GM19239 (cell line): ENCODE results near the gene AFF3.

Experiments
- DNase-seq: peaks from one replicate; pipeline ENCODE4 v3.0.0; 2011; ENCODE audit warnings: low spot score; ENCODE audit not compliant: insufficient read length
- FAIRE-seq: peaks from 2 replicates; lab custom pipeline; 2011; peaks lifted over from hg19 to GRCh38; lab: Jason Lieb, UNC

Gene AFF3

GRCh38 chr2:99706735-99707134 is 435.7 kb downstream of the AFF3 start:
- FAIRE-seq = no peak
- DNase-seq = no peak

DNA sequence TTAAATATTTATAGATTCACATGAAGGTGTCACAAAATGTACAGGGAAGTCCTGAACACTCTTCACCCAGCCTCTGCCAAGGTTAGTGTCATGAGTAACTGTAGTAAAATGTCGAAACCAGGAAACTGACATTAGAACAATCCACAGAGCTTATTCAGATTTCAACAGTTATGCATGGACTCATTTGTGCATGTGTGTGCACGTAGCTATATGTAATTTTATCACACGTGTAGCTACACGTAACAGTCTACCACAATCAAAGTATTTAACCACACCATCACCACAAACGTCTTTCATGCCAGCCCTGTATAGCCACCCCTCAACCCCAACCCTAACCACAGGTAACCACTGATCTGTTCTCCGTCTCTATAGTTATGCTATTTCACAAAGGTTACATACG is 440.9 kb downstream of the AFF3 start:
- FAIRE-seq = no peak
- DNase-seq = no peak

GRCh38 chr2:99700482-99701398 is 441.6 kb downstream of the AFF3 start:
- no peak for FAIRE-seq
- no peak for DNase-seq

- FAIRE-seq (no peak), DNase-seq (no peak)
Measured at GRCh38 chr2:99698896-99699295, 443.5 kb downstream of the AFF3 start.

- no peak for FAIRE-seq
- DNase-seq = no peak
Measured at GRCh38 chr2:99697811-99698568, 444.4 kb downstream of the AFF3 start.

- DNase-seq (no peak), FAIRE-seq (no peak)
Measured at GRCh38 chr2:99695944-99696253, 446.5 kb downstream of the AFF3 start.

GRCh38 chr2:99695130-99695943 is 447.1 kb downstream of the AFF3 start:
- FAIRE-seq (no peak), DNase-seq (no peak)

DNA sequence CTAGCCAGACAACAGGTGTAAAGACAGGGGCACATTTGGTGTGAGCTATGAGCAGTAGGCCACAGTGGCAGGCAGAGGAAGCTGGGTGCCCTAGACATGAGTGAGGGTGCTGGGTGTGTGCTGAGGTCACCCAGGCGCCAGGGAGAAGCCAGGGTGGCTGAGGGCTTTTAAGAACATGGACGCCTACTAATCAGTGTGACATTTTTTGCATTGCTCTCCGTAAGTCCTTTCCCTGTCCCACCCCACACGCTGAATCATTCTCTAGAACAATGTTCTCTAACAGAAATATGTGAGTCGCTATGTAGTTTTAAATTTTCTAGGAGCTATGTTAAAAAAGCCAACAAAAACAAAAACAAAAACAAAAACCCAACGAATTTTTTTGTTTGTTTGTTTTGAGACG is 448.1 kb downstream of the AFF3 start:
- no peak for FAIRE-seq
- DNase-seq = no peak

DNA sequence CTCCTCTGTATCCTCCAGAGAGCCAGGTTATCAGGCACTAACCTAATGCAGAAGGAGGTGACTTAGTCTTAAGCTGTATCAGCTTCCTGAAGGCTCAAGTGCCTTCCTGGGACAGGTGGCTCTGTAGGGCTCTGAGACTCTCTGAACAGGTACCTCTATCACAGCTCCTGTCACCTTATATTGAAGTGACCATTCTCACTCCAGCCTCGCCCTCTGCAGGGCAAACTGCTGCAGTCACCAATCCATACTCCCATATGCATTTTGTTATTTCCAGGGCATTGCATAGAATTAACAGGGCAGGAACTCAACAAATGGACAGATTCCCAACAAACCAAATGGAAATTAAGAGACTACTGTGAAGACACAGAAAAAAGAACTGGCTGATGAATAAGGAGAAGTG is 449.6 kb downstream of the AFF3 start:
- DNase-seq (no peak), FAIRE-seq (no peak)

DNA sequence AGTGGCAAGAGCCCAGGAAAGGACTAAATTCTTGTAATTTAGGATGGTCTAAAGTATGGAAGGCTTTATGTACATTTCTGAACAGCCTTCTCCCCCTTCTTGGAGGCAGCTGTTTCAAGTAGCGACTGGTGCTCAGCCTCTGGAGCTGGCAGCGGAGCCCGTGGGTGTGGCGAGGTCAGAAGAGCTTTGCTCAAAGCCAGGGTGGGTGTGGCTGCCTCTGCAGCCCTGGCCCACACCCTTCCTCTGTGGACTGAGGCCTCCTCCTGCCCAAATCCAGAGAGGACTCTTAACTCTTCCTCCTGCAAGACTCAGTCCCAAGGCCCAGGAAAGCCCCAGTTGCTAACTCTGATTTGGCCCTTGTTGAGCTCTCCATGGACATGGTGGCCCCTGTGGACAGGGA is 450.5 kb downstream of the AFF3 start:
- FAIRE-seq (no peak), DNase-seq (no peak)

DNA sequence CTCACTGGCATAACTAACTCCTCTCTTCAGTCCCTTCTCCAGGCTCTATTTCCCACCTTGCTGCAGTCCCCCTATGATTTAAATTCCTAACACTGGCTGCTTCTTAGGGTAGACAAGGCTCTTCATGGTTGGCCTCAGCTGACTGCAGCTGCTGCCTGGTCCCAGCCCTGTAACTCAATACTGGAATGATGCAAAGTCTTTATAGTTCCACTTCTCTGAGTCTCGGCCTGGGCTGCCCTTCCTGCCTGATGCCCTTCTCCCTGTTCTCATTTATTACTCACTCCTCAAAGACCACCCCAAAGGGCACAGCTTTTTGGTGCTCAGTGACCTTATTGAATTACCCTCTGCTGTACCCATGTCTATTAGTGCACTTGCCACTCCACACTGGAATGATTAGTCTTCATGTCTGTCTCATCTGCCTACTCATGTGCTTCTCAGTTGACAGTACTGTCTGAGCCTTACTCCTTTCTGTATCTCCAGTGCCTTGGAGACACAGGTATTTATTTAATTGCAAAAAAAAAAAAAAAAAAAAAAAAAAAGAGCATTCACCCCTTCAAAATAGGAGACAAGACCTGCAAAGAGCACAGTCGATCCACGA is 453.1 kb downstream of the AFF3 start:
- DNase-seq = no peak
- no peak for FAIRE-seq

DNA sequence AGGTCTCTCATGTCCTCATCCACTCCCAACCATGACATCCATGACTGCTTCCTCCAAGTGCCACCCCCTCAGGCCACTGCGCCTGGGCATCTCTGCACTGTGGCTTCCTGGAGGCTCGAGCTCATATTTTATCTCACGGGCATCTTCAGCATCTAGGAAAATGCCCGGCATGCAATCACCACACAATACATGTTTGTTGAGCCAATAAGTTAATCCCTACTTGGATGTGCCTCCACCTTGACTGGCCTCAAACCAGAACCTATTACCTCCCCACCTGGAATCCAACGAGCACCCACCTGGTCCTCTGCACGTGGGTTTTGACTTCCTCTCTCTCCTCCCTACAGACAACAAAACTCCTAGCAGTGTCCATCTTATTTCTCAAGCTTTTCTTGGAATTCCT is 453.7 kb downstream of the AFF3 start:
- DNase-seq = no peak
- FAIRE-seq = no peak

DNA sequence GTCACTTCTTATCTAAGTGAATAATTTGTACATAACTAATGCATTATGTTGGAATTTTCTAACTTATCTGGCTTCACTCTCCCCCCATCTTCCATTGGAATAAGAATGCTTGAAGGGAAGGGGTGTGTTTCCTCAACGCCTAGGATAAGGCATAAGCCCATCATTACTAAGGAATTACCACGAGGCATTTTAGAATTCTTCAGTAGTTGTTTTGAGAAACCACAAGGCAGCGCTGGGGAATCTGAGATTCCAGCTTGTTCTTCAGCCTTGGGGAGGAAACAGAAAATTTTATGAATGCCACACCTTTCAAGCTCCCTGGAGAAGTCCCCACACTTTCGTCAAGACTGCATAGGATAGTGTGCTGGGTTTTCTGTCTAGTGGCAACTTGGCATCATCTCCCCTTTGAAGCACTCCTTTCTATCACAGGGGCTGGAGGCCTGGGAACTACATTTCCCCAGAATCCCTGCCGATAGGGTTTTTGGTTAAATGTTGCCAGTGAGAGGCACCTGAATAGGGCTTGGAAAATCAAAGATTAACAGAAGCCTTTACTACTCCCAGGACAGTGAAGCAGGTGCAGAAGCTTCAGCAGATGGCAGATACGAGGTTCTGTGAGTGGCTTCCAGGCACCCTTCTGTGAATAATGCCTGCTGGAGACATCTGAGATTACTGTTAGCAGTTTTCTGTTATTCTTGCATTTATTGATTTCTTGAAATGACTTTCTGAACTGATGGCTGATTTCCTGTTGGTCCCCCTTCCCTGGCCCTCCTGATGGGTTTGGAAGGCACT is 459.9 kb downstream of the AFF3 start:
- no peak for DNase-seq
- no peak for FAIRE-seq

DNA sequence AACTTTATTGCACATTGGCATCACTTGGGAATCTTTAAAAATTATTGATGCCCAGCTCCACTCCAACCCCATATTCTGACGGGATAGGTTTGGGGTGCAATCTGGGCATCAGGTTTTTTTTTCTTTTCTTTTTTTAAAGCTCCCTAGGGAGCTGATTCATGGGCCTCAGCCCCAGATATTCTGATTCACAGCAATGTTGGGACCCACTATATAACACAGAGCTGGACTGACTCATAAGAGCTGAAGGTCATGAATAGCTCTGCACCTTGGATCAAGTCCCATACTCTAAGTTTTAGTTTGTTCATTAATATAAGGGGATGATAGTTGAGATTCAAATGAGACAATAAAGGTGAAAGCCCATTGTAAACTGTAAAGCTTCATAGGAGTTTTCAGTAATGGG is 461.4 kb downstream of the AFF3 start:
- DNase-seq (no peak), FAIRE-seq (no peak)

- DNase-seq (no peak), FAIRE-seq (no peak)
Measured at GRCh38 chr2:99679518-99679917, 462.9 kb downstream of the AFF3 start.

DNA sequence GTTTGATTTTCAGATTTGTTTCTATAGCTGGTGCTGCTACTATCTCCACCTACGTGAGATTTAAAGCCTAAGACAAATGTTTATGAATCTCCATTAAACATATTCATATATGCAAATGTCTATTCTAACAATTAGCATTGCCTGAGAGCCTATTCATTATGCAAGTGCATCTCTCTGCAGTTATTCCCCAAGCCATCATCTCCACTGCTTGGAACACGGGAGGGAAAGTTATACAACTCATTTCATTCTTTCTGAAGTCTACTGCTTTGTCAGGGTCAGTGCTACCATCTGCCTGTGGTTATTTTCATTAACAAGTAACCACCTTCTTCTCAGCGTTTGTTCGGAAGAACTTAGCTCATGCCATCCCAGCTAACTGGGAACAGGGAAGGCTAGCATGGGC is 463.8 kb downstream of the AFF3 start:
- FAIRE-seq (no peak), DNase-seq (no peak)

DNA sequence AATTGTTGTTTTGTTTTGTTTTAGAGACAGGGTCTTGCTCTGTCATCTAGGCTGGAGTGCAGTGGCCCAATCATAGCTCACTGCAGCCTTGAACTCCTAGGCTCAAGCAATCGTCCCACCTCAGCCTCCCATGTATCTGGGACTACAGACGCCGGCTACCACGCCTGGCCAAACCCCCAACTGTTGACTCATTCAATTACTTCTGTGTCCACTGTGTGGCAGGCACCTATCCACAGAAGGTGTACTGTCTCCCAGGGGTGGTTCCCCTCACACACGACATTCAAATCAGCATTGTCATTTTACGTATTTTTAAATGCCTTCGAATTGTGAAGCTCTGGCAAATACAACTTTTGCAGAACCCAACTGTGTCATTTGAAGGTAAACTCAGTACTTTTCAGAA is 464.6 kb downstream of the AFF3 start:
- FAIRE-seq (no peak), DNase-seq (no peak)

- no peak for FAIRE-seq
- no peak for DNase-seq
Measured at GRCh38 chr2:99675130-99675661, 467.2 kb downstream of the AFF3 start.

DNA sequence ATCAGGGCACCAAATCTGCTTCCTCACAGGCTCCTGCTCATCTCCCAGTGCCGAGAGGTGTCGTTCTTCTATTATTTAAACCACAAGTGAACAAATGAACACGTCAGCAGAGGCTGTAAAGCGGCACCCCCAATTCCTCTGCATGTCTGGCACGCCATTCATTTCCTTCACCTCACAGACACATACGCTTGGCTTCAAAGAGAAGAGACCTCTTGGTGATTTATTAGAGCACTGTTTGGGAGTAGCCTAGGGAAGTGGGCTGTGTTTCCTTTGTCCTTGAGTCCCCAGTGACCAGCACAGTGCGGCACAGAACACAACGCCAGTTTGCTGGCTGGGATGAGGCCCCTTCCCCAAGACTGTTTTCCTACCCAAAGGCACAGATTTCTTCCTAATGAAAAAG is 468.3 kb downstream of the AFF3 start:
- DNase-seq (no peak), FAIRE-seq (no peak)
